Jurkat, Clone E6-1 (cell line): ENCODE measurements around the gene PMF1. TPM values are rescaled to one million over a fixed set of nuclear protein-coding genes. Genes with fewer than 3 reads are reported as not detected.
"Not testable (repeated sequence)": the region's sequence is repeated elsewhere in the genome, so short reads cannot be mapped to it uniquely, and the experiment has no call there.

Source experiments
- DNase-seq: peaks from one replicate; pipeline ENCODE4 v3.0.0-alpha.2; 2011; ENCODE audit warnings: low read depth, low spot score
- H3K4me3 ChIP-seq: 2 replicates; pipeline ENCODE4 v1.5.1; 2011; ENCODE audit warnings: mild to moderate bottlenecking, low read length, control low read depth, moderate library complexity
- polyA plus RNA-seq: library from polyadenylated mRNA; unstranded; fragments of >200 nt; gene quantifications from one replicate; pipeline ENCODE4 v1.2.1, GENCODE V29; 2012; ENCODE audit warnings: missing spikeins; ENCODE audit not compliant: insufficient read length, insufficient read depth

PMF1 gene
- polyA plus RNA-seq = 71.0 TPM

- peak; percentile 93 for DNase-seq
- peak within 1 kb of the TSS; percentile 87 for H3K4me3 ChIP-seq
Observed at GRCh38 chr1:156212833-156213643, at the start of gene PMF1. Gene PMF1, plus strand, starts transcription at chr1:156213007. Its CDS starts 9 bp downstream, at chr1:156213016.

DNA sequence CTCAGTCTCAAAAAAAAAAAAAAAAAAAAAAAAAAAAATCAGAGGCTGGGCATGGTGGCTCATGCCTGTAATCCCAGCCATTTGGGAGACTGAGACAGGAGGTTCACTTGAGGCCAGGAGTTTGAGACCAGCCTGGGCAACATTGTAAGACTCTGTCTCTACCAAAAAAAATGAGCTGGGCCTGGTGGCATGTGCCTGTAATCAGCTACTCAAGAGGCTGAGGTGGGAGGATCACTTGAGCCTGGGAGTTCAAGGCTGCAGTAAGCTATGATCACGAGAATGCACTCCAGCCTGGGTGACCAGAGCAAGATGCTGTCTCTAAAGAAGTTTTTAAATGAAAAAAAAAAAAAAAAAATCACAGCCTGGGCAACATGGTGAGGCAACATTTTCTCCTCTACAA, 49.1 kb upstream of the PMF1 start:
- no peak for DNase-seq
- no peak overlapping the region for H3K4me3 ChIP-seq

GRCh38 chr1:156164125-156164831, 48.5 kb upstream of the PMF1 start:
- DNase-seq = no peak
- no peak overlapping the region for H3K4me3 ChIP-seq

DNA sequence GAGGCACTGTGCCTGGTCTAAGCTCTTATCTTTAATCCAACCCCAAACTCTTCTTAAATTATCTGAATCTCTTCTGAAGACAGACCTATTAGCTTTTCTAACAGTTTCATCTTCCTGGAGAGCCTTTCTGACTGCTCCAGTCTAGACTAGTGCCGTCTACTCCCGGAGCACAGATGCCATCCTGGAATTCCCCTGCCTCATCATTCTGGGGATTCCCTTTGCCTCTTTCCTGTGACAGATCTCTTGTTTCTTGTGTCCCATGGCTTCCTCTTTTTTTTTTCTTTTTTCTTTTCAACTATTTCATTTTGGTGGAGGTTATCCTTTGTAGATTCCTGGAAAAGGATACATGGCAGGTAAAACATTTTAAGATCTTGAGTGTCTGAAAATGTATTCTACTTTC, 47.7 kb upstream of the PMF1 start:
- DNase-seq = no peak
- no peak overlapping the region for H3K4me3 ChIP-seq

GRCh38 chr1:156167536-156167935, 45.3 kb upstream of the PMF1 start:
- DNase-seq = peak; percentile 66
- no peak overlapping the region for H3K4me3 ChIP-seq

DNA sequence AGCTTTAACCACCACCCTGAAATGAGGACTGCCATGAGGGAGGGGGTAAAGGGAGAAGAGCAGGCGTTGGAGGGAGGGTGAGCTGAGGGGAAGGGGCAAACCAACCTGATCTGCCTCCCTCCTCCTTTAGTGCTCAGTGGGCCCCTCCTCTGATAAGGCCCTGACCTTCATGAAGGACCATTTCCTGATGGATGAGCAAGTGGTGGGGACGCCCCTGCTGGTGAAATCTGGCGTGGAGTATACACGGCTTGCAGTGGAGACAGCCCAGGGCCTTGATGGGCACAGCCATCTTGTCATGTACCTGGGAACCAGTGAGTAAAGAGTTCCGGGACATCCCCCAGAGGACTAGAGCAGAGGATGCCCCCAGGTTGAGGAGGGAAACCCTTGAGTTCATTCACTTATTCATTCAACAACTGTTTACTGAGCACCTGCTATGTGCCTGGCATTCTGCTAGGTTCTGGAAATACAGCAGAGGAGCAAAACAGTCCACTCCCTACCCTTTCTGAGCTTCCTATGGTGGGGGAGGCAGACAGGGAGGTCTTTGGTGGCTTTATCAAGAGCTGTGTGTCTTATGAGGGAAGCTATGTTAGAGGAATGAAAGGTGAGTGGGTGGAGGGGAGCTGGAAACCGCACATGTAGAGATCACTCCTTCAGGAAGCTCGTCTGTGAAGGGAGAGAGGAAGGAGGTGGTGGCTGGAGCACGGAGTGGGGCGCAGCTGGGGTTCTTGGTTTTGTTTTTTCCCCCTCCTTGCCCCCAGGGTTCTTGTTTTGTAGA, 39.9 kb upstream of the PMF1 start:
- peak overlapping the region; percentile 8; the same call in 1 of the 2 replicates for H3K4me3 ChIP-seq
- DNase-seq = peak; percentile 67

DNA sequence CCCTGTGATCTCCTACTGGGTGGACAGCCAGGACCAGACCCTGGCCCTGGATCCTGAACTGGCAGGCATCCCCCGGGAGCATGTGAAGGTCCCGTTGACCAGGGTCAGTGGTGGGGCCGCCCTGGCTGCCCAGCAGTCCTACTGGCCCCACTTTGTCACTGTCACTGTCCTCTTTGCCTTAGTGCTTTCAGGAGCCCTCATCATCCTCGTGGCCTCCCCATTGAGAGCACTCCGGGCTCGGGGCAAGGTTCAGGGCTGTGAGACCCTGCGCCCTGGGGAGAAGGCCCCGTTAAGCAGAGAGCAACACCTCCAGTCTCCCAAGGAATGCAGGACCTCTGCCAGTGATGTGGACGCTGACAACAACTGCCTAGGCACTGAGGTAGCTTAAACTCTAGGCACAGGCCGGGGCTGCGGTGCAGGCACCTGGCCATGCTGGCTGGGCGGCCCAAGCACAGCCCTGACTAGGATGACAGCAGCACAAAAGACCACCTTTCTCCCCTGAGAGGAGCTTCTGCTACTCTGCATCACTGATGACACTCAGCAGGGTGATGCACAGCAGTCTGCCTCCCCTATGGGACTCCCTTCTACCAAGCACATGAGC, 36.1 kb upstream of the PMF1 start:
- DNase-seq = no peak
- H3K4me3 ChIP-seq = no peak overlapping the region

DNA sequence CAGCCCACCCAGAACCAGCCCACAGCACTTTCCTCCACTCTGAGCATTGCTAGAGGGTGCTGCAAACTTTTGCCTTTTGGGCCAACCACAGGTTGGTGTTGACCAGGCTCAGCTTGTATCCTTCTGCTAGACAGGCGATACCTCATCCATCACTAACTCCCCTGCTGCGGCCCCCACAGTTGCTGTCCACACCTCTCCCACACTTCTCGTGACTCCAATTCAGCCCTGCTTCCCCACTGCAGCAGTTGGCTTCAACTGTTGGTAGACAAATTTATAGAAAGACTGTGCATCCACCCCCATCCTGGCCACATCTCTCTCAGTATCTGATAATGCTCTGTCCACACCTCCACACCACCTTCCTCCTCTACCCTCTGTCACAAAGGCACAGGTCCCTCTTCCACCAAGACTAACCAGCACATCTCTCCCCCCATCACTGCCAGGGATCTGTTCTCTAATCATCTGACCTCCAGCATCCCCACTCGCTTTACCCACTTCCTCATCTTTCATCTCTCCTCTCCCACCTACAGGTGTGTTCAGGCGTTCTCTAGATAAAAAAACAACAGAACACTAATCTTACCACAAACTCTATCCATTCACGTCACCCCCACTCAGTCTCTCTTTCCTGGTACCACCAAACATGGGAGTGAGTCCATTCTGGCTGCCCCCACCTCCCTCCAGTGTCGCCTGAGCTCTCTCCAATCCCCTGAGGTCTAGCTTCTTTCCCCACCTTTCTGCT, 34.7 kb upstream of the PMF1 start:
- peak overlapping the region; percentile 22 for H3K4me3 ChIP-seq
- peak; percentile 98 for DNase-seq

- no peak overlapping the region for H3K4me3 ChIP-seq
- DNase-seq = no peak
Observed at GRCh38 chr1:156180471-156180870, 32.3 kb upstream of the PMF1 start.

- not testable (repeated sequence) for DNase-seq, H3K4me3 ChIP-seq
Observed at GRCh38 chr1:156181391-156181924, 31.3 kb upstream of the PMF1 start.

GRCh38 chr1:156182010-156182779, 30.6 kb upstream of the PMF1 start:
- H3K4me3 ChIP-seq, DNase-seq: not testable (repeated sequence)

DNA sequence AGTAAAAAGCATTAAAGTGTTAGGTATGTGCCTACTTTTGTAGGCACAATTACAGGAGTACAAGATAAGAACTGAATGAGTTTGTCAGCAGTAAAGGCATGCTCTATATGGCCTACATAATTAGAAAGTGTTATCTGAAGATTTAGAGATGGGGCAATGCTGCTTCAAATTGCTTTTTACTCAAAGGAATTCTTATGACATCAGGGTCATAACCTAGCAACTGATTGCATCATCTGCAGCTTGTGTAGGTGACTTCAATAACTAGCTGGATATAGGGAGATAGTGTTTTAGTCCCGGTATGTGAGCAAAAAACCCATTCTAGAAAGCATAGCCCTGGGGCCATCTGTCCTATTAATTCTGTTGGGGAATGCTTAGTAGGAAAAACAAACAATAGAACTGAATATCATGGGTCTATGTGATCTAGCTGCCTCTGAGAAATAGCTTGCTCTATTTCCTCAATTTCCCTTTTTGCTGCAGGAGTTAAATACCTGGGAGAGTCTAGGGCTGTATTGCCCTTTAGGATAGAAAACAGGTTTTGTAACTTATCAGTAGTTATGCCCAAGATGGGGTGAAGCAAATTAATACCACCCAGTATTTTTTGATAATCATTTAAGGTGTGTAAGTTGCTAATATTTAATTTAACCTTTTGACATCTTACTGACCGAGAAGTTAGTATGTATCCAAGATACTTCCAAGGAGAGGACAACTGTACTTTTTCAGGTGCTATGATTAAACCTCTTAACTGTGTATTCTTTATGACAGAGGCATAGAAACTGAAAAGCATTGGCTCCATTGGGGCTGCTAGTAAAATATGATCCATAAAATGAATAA, 26.2 kb upstream of the PMF1 start:
- H3K4me3 ChIP-seq, DNase-seq: not testable (repeated sequence)

GRCh38 chr1:156190265-156190664, 22.5 kb upstream of the PMF1 start:
- not testable (repeated sequence) for DNase-seq

GRCh38 chr1:156191292-156191964, 21.4 kb upstream of the PMF1 start:
- no peak overlapping the region for H3K4me3 ChIP-seq
- no peak for DNase-seq

More at GRCh38 chr1:156190265-156190664, 22.5 kb upstream of the PMF1 start:
- H3K4me3 ChIP-seq = not testable (repeated sequence)

DNA sequence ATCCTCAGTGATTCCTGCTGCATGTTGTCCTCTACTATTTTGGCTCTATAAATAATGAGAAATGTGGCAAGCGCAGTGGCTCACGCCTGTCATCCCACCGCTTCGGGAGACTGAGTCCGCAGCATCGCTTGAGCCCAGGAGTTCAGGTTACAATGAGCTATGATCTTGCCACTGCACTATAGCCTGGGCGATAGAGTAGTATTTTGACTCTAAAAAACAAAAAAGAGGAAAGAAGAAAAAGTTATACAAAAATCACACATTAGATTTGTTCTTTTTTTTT, 19.7 kb upstream of the PMF1 start:
- DNase-seq = no peak
- H3K4me3 ChIP-seq = no peak overlapping the region

- peak within 1 kb of the TSS; percentile 100 for H3K4me3 ChIP-seq
- DNase-seq = peak; percentile 99
Observed at GRCh38 chr1:156193488-156194299, 19.1 kb upstream of the PMF1 start, which contains the start of gene SLC25A44. Gene SLC25A44, plus strand, starts transcription at chr1:156194104. Its CDS starts 5,744 bp downstream, at chr1:156199848.
